Osteoblast (primary cell): Measurements from ENCODE around the gene ZNF521. TPM values are rescaled to one million over a fixed set of nuclear protein-coding genes. Genes with fewer than 3 reads are reported as not detected.

Experiments used
- DNase-seq: peaks from one replicate; pipeline ENCODE4 v3.0.0; 2011; ENCODE audit warnings: low spot score, mixed read lengths; ENCODE audit not compliant: insufficient read length; ENCODE audit errors: missing footprints
- H2AFZ ChIP-seq: 2 replicates; pipeline ENCODE4 v1.6.0; 2011; ENCODE audit warnings: mild to moderate bottlenecking, low read length
- H3K27ac ChIP-seq: 2 replicates; pipeline ENCODE4 v1.5.1; 2011; ENCODE audit warnings: mild to moderate bottlenecking, low read depth, low read length, moderate library complexity
- H3K27me3 ChIP-seq: 2 replicates; pipeline ENCODE4 v1.6.0; 2012; ENCODE audit warnings: mild to moderate bottlenecking, control low read depth, inconsistent platforms, low read length, moderate library complexity; ENCODE audit not compliant: insufficient read depth
- H3K36me3 ChIP-seq: 2 replicates; pipeline ENCODE4 v1.5.1; 2011; ENCODE audit warnings: mild to moderate bottlenecking, low read length, control low read depth, moderate library complexity; ENCODE audit not compliant: insufficient read depth
- H3K4me1 ChIP-seq: 2 replicates; pipeline ENCODE4 v1.5.1; 2011; ENCODE audit warnings: mild to moderate bottlenecking, low read length, control low read depth, moderate library complexity; ENCODE audit not compliant: insufficient read depth
- H3K4me2 ChIP-seq: 2 replicates; pipeline ENCODE4 v1.6.0; 2011; ENCODE audit warnings: mild to moderate bottlenecking, low read length; ENCODE audit not compliant: insufficient read depth
- H3K4me3 ChIP-seq: fragments of 200-600 bp; sonication (generic); 3 replicates; pipeline ENCODE4 v1.5.1; 2012; ENCODE audit warnings: mild to moderate bottlenecking, low read length, inconsistent platforms; ENCODE audit not compliant: insufficient read depth
- H3K79me2 ChIP-seq: 2 replicates; pipeline ENCODE4 v1.6.0; 2012; ENCODE audit warnings: mild to moderate bottlenecking, low read length, control low read depth, inconsistent platforms; ENCODE audit not compliant: insufficient read depth
- H3K9me3 ChIP-seq: 2 replicates; pipeline ENCODE4 v1.5.1; 2011; ENCODE audit warnings: low read depth, low read length, control low read depth
- H4K20me1 ChIP-seq: 2 replicates; pipeline ENCODE4 v1.6.0; 2012; ENCODE audit warnings: mild to moderate bottlenecking, low read length, control low read depth; ENCODE audit not compliant: insufficient read depth
- CTCF ChIP-seq: IDR thresholded peaks from 2 replicates; pipeline ENCODE4 v1.5.1; 2011; ENCODE audit warnings: mild to moderate bottlenecking, low read depth, low read length, moderate library complexity; ENCODE audit errors: extremely low read depth
- total RNA-seq: library from RNA; depleted of rRNA; stranded (reverse); fragments of >200 nt; gene quantifications from 2 replicates; pipeline ENCODE4 v1.2.3, GENCODE V29; 2012

ZNF521 gene
- total RNA-seq, 1 donor, result 27.5 TPM

GRCh38 chr18:25247725-25248124 is 104.2 kb downstream of the ZNF521 start:
- no peak overlapping the region for H3K4me2 ChIP-seq
- peak; percentile 66 for DNase-seq
- H3K4me3 ChIP-seq, result no peak overlapping the region
- H3K4me1 ChIP-seq, result peaks cover 5% of the 10 kb centered on the region
- no peaks in the 10 kb centered on the region for H3K79me2 ChIP-seq
- H3K36me3 ChIP-seq, result no peaks in the 10 kb centered on the region
- no peaks in the 10 kb centered on the region for H4K20me1 ChIP-seq
- H3K27ac ChIP-seq, result peak overlapping the region; percentile 23
- no peak for TF ChIP-seq CTCF
- H3K27me3 ChIP-seq, result no peaks in the 10 kb centered on the region
- H3K9me3 ChIP-seq, result no peaks in the 10 kb centered on the region
- no peak overlapping the region for H2AFZ ChIP-seq

GRCh38 chr18:25244924-25245698 is 106.9 kb downstream of the ZNF521 start:
- Histone ChIP-seq H3K4me2 (no peak overlapping the region), H3K27ac (no peak overlapping the region), H3K4me3 (no peak overlapping the region), H3K36me3 (no peaks in the 10 kb centered on the region), H3K4me1 (peaks cover 5% of the 10 kb centered on the region), H3K79me2 (no peaks in the 10 kb centered on the region), H3K27me3 (no peaks in the 10 kb centered on the region), H3K9me3 (no peaks in the 10 kb centered on the region), H4K20me1 (no peaks in the 10 kb centered on the region), H2AFZ (no peak overlapping the region)
- TF ChIP-seq CTCF, result no peak
- no peak for DNase-seq

- H3K4me3 ChIP-seq, result no peak overlapping the region
- H2AFZ ChIP-seq, result no peak overlapping the region
- no peak overlapping the region for H3K27ac ChIP-seq
- TF ChIP-seq CTCF, result no peak
- H3K79me2 ChIP-seq, result no peaks in the 10 kb centered on the region
- no peaks in the 10 kb centered on the region for H3K9me3 ChIP-seq
- H4K20me1 ChIP-seq, result no peaks in the 10 kb centered on the region
- H3K27me3 ChIP-seq, result no peaks in the 10 kb centered on the region
- H3K36me3 ChIP-seq, result no peaks in the 10 kb centered on the region
- H3K4me1 ChIP-seq, result peaks cover 5% of the 10 kb centered on the region
- DNase-seq, result no peak
- no peak overlapping the region for H3K4me2 ChIP-seq
Observed at GRCh38 chr18:25244170-25244569, 107.8 kb downstream of the ZNF521 start.

- Histone ChIP-seq H2AFZ (no peak overlapping the region), H4K20me1 (no peaks in the 10 kb centered on the region), H3K4me1 (peaks cover 5% of the 10 kb centered on the region), H3K4me2 (no peak overlapping the region), H3K36me3 (no peaks in the 10 kb centered on the region), H3K27me3 (no peaks in the 10 kb centered on the region), H3K9me3 (no peaks in the 10 kb centered on the region), H3K79me2 (no peaks in the 10 kb centered on the region), H3K4me3 (no peak overlapping the region), H3K27ac (no peak overlapping the region)
- no peak for DNase-seq
- no peak for TF ChIP-seq CTCF
Observed at GRCh38 chr18:25243754-25244153, 108.2 kb downstream of the ZNF521 start.
